IMR-90 (cell line): ENCODE measurements around the gene A4GALT. TPM values are rescaled to one million over a fixed set of nuclear protein-coding genes. Genes with fewer than 3 reads are reported as not detected.
"Not testable (repeated sequence)": the region's sequence is repeated elsewhere in the genome, so short reads cannot be mapped to it uniquely, and the experiment has no call there.

Experiments used
- ATAC-seq: fragments of 200-7000 bp; cut with Tn5 transposase; 2 replicates; pipeline ENCODE4 v1.9.1; 2020; ENCODE audit warnings: low read depth, mild to moderate bottlenecking, moderate library complexity
- BruUV-seq: library from RNA; stranded (reverse); fragments of 400-500 nt; replicated peaks from 2 replicates; lab custom pipeline; 2021; lab: Mats Ljungman, UMichigan
- CTCF ChIA-PET: fragments of 300-600 bp; formaldehyde crosslinking; extraction: SDS; loops from one replicate; lab custom pipeline; 2021; ENCODE audit warnings: antibody characterized with exemption; lab: Yijun Ruan, JAX
- POLR2A ChIA-PET: fragments of 300-600 bp; sonication (Branson Sonifier 250); formaldehyde crosslinking; loops from one replicate; lab custom pipeline; 2022; ENCODE audit warnings: antibody characterized with exemption; ENCODE audit not compliant: unreplicated experiment; lab: Charles Lee
- DNase-seq: peaks from one replicate; pipeline ENCODE4 v3.0.0; 2013
- H2AFZ ChIP-seq: replicated peaks from 2 replicates; pipeline ENCODE3; 2013; ENCODE audit warnings: low read length, mild to moderate bottlenecking; ENCODE audit not compliant: poor library complexity
- H2AK5ac ChIP-seq: 2 replicates; pipeline ENCODE4 v1.6.1; 2013; ENCODE audit warnings: low read depth, low read length, inconsistent platforms
- H2AK9ac ChIP-seq: replicated peaks from 2 replicates; pipeline ENCODE3; 2013; ENCODE audit warnings: mild to moderate bottlenecking, low read depth, low read length, moderate library complexity; ENCODE audit not compliant: poor library complexity
- H2BK120ac ChIP-seq: 2 replicates; pipeline ENCODE4 v1.6.1; 2013; ENCODE audit warnings: low read depth, low read length, inconsistent platforms
- H2BK15ac ChIP-seq: 3 replicates; pipeline ENCODE4 v1.6.1; 2013; ENCODE audit warnings: low read depth, low read length, inconsistent platforms
- H2BK20ac ChIP-seq: 2 replicates; pipeline ENCODE4 v1.6.1; 2013; ENCODE audit warnings: low read depth, mild to moderate bottlenecking, inconsistent platforms, low read length, moderate library complexity
- H2BK5ac ChIP-seq: 2 replicates; pipeline ENCODE4 v1.6.1; 2013; ENCODE audit warnings: mild to moderate bottlenecking, low read depth, low read length, inconsistent platforms; ENCODE audit not compliant: poor library complexity, severe bottlenecking
- H3K14ac ChIP-seq: replicated peaks from 2 replicates; pipeline ENCODE4 v1.6.1; 2013; ENCODE audit warnings: low read depth, low read length, inconsistent platforms
- H3K18ac ChIP-seq: 2 replicates; pipeline ENCODE4 v1.6.1; 2013; ENCODE audit warnings: low read depth, low read length, control low read depth
- H3K23ac ChIP-seq: 2 replicates; pipeline ENCODE4 v1.6.1; 2013; ENCODE audit warnings: low read depth, low read length, inconsistent platforms
- H3K27ac ChIP-seq: 2 replicates; pipeline ENCODE4 v1.5.1; 2013; ENCODE audit warnings: mild to moderate bottlenecking, control low read depth, low read length; ENCODE audit not compliant: insufficient read depth
- H3K27me3 ChIP-seq: 2 replicates; pipeline ENCODE4 v1.6.1; 2013; ENCODE audit warnings: low read length; ENCODE audit not compliant: control insufficient read depth, insufficient read depth
- H3K36me3 ChIP-seq: 2 replicates; pipeline ENCODE4 v1.6.1; 2013; ENCODE audit warnings: low read length, mixed read lengths; ENCODE audit not compliant: control insufficient read depth, insufficient read depth
- H3K4ac ChIP-seq: 2 replicates; pipeline ENCODE4 v1.6.1; 2013; ENCODE audit warnings: low read depth, low read length, inconsistent platforms
- H3K4me1 ChIP-seq: 2 replicates; pipeline ENCODE4 v1.6.1; 2013; ENCODE audit warnings: low read length, mixed read lengths; ENCODE audit not compliant: control insufficient read depth, insufficient read depth
- H3K4me2 ChIP-seq: 2 replicates; pipeline ENCODE4 v1.6.1; 2013; ENCODE audit warnings: low read depth, mild to moderate bottlenecking, control low read depth, low read length, moderate library complexity
- H3K4me3 ChIP-seq: 2 replicates; pipeline ENCODE4 v1.5.1; 2013; ENCODE audit warnings: low read depth, mild to moderate bottlenecking, control low read depth, low read length, moderate library complexity; ENCODE audit not compliant: insufficient read depth
- H3K56ac ChIP-seq: 2 replicates; pipeline ENCODE4 v1.6.1; 2013; ENCODE audit warnings: low read length, inconsistent platforms; ENCODE audit not compliant: insufficient read depth; ENCODE audit errors: extremely low read depth
- H3K79me1 ChIP-seq, 2 experiments: 2 replicates each; pipeline ENCODE4 v1.6.1; 2013; ENCODE audit warnings: low read length in 2 of 2, inconsistent platforms in 1 of 2, low read depth in 1 of 2
- H3K9ac ChIP-seq: 2 replicates; pipeline ENCODE4 v1.6.1; 2013; ENCODE audit warnings: low read depth, low read length, control low read depth
- H3K9me1 ChIP-seq: 2 replicates; pipeline ENCODE4 v1.6.1; 2013; ENCODE audit warnings: low read length, inconsistent platforms; ENCODE audit not compliant: insufficient read depth
- H3K9me3 ChIP-seq: 2 replicates; pipeline ENCODE4 v1.6.1; 2013; ENCODE audit warnings: low read length; ENCODE audit not compliant: control insufficient read depth, insufficient read depth
- H4K20me1 ChIP-seq: 2 replicates; pipeline ENCODE4 v1.6.1; 2013; ENCODE audit warnings: low read length, inconsistent platforms; ENCODE audit not compliant: insufficient read depth
- H4K5ac ChIP-seq: 2 replicates; pipeline ENCODE4 v1.6.1; 2013; ENCODE audit warnings: mild to moderate bottlenecking, low read depth, low read length, control low read depth
- H4K8ac ChIP-seq, 2 experiments: 2 replicates each; pipeline ENCODE4 v1.6.1; 2013; ENCODE audit warnings: low read depth in 2 of 2, low read length in 2 of 2, control low read depth in 1 of 2, inconsistent platforms in 1 of 2
- H4K91ac ChIP-seq: 2 replicates; pipeline ENCODE4 v1.6.1; 2013; ENCODE audit warnings: low read depth, low read length, inconsistent platforms; ENCODE audit not compliant: insufficient read depth
- WGBS, 2 experiments: methylation state at CpG; one replicate each; pipeline versions ENCODE4 v1.1.5 to v1.1.7; 2013; ENCODE audit warnings: missing lambda C conversion rate in 2 of 2; ENCODE audit not compliant: insufficient read length in 1 of 2; ENCODE audit errors: extremely low coverage in 2 of 2; 5-methylcytosine and 5-hydroxymethylcytosine counted together
- dilution Hi-C: fragments of 300-500 bp; cut with HindIII; formaldehyde crosslinking; loops from one replicate; pipeline ENCODE4 v1.14.3; 2018; ENCODE audit warnings: low sequenced_read_pairs; ENCODE audit not compliant: unreplicated experiment
- in situ Hi-C: fragments of 300-500 bp; cut with MboI; formaldehyde crosslinking; loops from 3 replicates; pipeline ENCODE4 v1.14.3; 2019; ENCODE audit warnings: low sequenced_read_pairs, inconsistent platforms, mixed read lengths
- intact Hi-C: fragments of 100-400 bp; cut with micrococcal nuclease; formaldehyde crosslinking; loops from 2 replicates; pipeline ENCODE4 v1.10.0; 2022
- polyA plus RNA-seq, 3 experiments: library from polyadenylated mRNA; depleted of rRNA; stranded (reverse); fragments of >200 nt; gene quantifications; 2 replicates each; pipeline ENCODE4 v1.2.3, GENCODE V29; 2012; ENCODE audit warnings: low replicate concordance in 1 of 3
- total RNA-seq: library from RNA; depleted of rRNA; stranded (reverse); fragments of >200 nt; gene quantifications from 2 replicates; pipeline ENCODE4 v1.2.3, GENCODE V29; 2012

The A4GALT gene
- total and polyA plus RNA-seq, 2 of the 4 experiments (the other 2 are of a cell fraction): 1.6 to 6.1 TPM

GRCh38 chr22:42666393-42666792 lies 54.3 kb downstream of the A4GALT start:
- H3K79me1 ChIP-seq, CTCF ChIA-PET, BruUV-seq, H3K4me3 ChIP-seq, H3K27ac ChIP-seq, H3K4ac ChIP-seq, intact Hi-C loops, POLR2A ChIA-PET, H3K9me1 ChIP-seq, H4K5ac ChIP-seq, dilution Hi-C loops, H4K20me1 ChIP-seq, H2BK20ac ChIP-seq, DNase-seq, H2BK120ac ChIP-seq, H2AK9ac ChIP-seq, H3K9me3 ChIP-seq, H4K8ac ChIP-seq, H3K4me1 ChIP-seq, H2BK5ac ChIP-seq, H3K36me3 ChIP-seq, H2AK5ac ChIP-seq, ATAC-seq, H4K91ac ChIP-seq, H2AFZ ChIP-seq, H3K18ac ChIP-seq, H3K23ac ChIP-seq, H2BK15ac ChIP-seq, H3K4me2 ChIP-seq, H3K9ac ChIP-seq, H3K27me3 ChIP-seq, H3K14ac ChIP-seq, H3K56ac ChIP-seq: not testable (repeated sequence)
- in situ Hi-C loops: loop anchor here (10.0 kb wide), 1 partner anchor 118 kb away; no protein-coding TSS in a partner anchor
- no CpG with 5 or more reads among the region's 3 CpGs for WGBS, 2 experiments
